Choroid plexus epithelial cell (primary cell): ENCODE data around the gene CKS1B.
A peak's percentile ranks its signal among the peaks of the same experiment; 100 is the strongest.

Source experiments
- DNase-seq: peaks from one replicate; pipeline ENCODE4 v3.0.0-alpha.2; 2010; ENCODE audit warnings: low read depth
- H3K4me3 ChIP-seq: 2 replicates; pipeline ENCODE4 v1.5.1; 2011; ENCODE audit warnings: low read depth, mild to moderate bottlenecking, control low read depth, low read length, moderate library complexity
- TF ChIP-seq, protein P1 (sequence below): conservative IDR thresholded peaks from 2 replicates; pipeline ENCODE4 v1.5.1; 2011; ENCODE audit warnings: low read depth, mild to moderate bottlenecking, control low read depth, inconsistent platforms, low read length, moderate library complexity

Gene CKS1B

GRCh38 chr1:154996966-154997701, 22.7 kb downstream of the CKS1B start:
- H3K4me3 ChIP-seq, result no peak overlapping the region
- TF ChIP-seq, protein P1, sequence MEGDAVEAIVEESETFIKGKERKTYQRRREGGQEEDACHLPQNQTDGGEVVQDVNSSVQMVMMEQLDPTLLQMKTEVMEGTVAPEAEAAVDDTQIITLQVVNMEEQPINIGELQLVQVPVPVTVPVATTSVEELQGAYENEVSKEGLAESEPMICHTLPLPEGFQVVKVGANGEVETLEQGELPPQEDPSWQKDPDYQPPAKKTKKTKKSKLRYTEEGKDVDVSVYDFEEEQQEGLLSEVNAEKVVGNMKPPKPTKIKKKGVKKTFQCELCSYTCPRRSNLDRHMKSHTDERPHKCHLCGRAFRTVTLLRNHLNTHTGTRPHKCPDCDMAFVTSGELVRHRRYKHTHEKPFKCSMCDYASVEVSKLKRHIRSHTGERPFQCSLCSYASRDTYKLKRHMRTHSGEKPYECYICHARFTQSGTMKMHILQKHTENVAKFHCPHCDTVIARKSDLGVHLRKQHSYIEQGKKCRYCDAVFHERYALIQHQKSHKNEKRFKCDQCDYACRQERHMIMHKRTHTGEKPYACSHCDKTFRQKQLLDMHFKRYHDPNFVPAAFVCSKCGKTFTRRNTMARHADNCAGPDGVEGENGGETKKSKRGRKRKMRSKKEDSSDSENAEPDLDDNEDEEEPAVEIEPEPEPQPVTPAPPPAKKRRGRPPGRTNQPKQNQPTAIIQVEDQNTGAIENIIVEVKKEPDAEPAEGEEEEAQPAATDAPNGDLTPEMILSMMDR, result no peak
- no peak for DNase-seq

- DNase-seq, result no peak
- TF ChIP-seq, protein P1, result peak; percentile 9
- H3K4me3 ChIP-seq, result no peak overlapping the region
These were observed 23.8 kb downstream of the CKS1B start for GRCh38 chr1:154998201-154998780.

GRCh38 chr1:154998818-154999570, 24.5 kb downstream of the CKS1B start:
- DNase-seq, result peak; percentile 72
- H3K4me3 ChIP-seq, result peak overlapping the region; percentile 78
- TF ChIP-seq, protein P1, result peak; percentile 96

DNA sequence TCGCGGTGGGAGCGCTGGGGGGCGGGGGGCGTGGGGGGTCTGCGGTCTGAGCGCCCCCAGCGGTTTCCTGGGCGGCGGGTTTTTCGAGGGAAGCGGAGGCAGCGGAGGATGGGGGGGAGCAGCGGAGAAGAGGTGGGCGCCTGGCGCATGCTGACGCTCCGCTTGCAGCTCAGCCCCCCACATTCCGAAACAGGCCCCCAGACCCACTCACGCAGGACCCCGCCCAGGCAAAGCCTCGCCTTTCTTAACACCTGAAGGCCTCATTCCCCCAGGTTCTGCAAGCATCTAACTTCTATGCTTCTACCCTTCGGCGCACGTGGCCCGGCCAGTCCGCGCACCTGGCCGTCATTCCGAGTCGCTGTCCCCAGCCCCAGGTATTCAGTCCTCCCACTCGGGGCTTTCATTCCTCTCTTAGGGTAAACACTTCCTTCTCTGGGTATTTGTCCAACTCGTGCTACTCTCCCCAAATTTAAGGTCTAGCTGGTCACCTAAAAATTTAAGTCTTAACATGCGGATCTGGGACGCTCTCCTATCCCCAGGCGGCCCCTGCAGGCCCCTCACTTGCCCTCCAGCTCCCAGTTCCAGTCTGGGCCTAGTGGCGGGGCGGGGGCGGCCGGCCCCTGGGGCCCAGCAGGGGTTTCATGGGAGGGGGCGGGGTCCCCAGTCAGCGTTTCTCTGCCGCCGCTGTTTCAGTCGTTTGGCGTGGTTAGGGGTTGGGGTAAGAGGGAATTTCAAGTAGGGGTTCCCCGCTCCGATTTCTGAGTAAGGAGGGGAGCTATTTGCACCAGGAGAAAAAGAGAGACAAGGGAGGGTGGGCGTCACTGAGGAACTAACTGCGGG, 25.3 kb downstream of the CKS1B start:
- TF ChIP-seq, protein P1, result no peak
- peak overlapping the region; percentile 78 for H3K4me3 ChIP-seq
- DNase-seq, result no peak

DNA sequence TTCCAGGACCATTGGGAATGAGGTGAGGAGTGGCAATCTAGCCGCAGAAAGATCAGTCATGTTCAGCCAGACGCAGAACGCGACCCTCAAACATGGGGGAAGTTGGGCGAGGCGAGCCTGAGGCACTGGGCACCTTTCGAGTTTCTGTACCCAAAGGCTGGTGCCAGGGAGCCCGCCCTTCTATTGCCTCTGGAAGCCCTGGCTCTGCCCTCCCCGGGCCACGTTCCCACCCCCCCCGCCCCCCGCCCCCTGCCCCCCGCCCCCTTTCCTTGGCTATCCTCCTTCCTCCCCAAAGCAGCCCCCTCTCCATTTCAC, 25.9 kb downstream of the CKS1B start:
- no peak for DNase-seq
- peak overlapping the region; percentile 78 for H3K4me3 ChIP-seq
- TF ChIP-seq, protein P1, result no peak

DNA sequence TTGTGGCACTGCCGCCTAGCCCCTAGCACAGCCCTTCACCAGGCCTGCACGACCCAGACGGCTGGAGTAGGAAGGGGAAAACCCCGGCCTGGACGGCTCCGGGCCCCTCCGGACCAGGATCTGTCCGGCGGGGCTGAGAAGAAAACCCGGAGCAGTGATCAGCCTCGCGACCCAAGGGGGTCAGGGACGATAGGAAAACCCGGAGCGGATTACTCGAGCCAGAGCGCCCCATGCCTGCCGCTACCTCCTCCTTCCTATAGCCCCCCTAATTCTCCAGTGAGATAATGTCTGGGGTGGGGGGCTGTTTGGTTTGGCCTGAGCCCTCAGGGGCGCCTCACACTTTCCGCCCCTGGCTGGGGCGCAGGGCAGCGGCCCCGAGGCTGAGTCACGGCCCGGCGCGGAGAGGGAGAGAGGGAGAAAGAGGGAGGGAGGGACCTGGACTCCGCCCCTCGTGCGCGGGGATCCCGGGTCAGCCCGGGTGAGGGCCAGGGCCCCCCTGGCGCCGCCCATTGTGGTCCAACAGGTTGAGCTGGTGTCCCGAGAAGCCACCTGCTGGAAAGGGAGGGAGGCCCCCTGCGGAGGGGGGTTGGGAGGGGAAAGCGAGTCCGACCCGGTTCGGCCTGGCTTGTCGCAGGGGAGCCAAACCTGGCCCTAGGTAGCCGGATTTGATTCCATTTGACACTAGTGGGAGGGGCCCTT, 26.4 kb downstream of the CKS1B start:
- TF ChIP-seq, protein P1, result no peak
- peak overlapping the region; percentile 78 for H3K4me3 ChIP-seq
- peak; percentile 88 for DNase-seq
